GM12878 (cell line): Measurements from ENCODE around the gene DNAJC6. TPM values are rescaled to one million over a fixed set of nuclear protein-coding genes. Genes with fewer than 3 reads are reported as not detected.

ENCODE experiments used
- ATAC-seq: fragments of 200-7000 bp; cut with Tn5 transposase; 3 replicates; pipeline ENCODE4 v1.9.1; 2020; ENCODE audit warnings: mild to moderate bottlenecking, moderate library complexity
- BruUV-seq: library from RNA; stranded (reverse); fragments of 400-500 nt; replicated peaks from 2 replicates; lab custom pipeline; 2021; lab: Mats Ljungman, UMichigan
- CTCF ChIA-PET: fragments of 300-600 bp; sonication (Branson Sonifier 250); formaldehyde crosslinking; extraction: SDS; loops from one replicate; lab custom pipeline; 2021; ENCODE audit warnings: inconsistent platforms; lab: Yijun Ruan, JAX
- POLR2A ChIA-PET: fragments of 350-600 bp; formaldehyde crosslinking; extraction: SDS; loops from one replicate; lab custom pipeline; 2021; ENCODE audit warnings: inconsistent platforms; lab: Charles Lee
- RAD21 ChIA-PET: fragments of 300-600 bp; sonication (Branson Sonifier 250); formaldehyde crosslinking; loops from one replicate; lab custom pipeline; 2023; ENCODE audit warnings: antibody characterized with exemption; ENCODE audit not compliant: unreplicated experiment; lab: Charles Lee
- SMC1A ChIA-PET: fragments of 300-600 bp; sonication (Branson Sonifier 250); formaldehyde crosslinking; loops from one replicate; lab custom pipeline; 2023; ENCODE audit not compliant: unreplicated experiment, uncharacterized antibody; lab: Charles Lee
- DNase-seq: peaks from one replicate; pipeline ENCODE4 v3.0.0-alpha.2; 2011; ENCODE audit warnings: low read depth, low spot score
- FAIRE-seq: peaks from 3 replicates; lab custom pipeline; 2011; peaks lifted over from hg19 to GRCh38; lab: Jason Lieb, UNC
- H2AFZ ChIP-seq: 2 replicates; pipeline ENCODE4 v1.6.0; 2011; ENCODE audit warnings: low read depth, low read length, control low read depth; ENCODE audit not compliant: control insufficient read depth
- H3K27ac ChIP-seq: 2 replicates; pipeline ENCODE4 v1.5.1; 2011; ENCODE audit warnings: control low read depth; ENCODE audit not compliant: control insufficient read depth, insufficient read depth
- H3K27me3 ChIP-seq, 2 experiments: replicated peaks in 1 of 2; 2 replicates each; pipeline versions ENCODE4 v1.6.0 to v1.6.1; 2011; ENCODE audit warnings: low read length in 1 of 2; ENCODE audit not compliant: control insufficient read depth in 2 of 2, insufficient read depth in 2 of 2
- H3K36me3 ChIP-seq, 2 experiments: 2 replicates each; pipeline ENCODE4 v1.5.1; 2011; ENCODE audit warnings: low read length in 1 of 2; ENCODE audit not compliant: control insufficient read depth in 2 of 2, insufficient read depth in 2 of 2
- H3K4me1 ChIP-seq: 2 replicates; pipeline ENCODE4 v1.6.1; 2011; ENCODE audit warnings: mild to moderate bottlenecking, low read length, moderate library complexity, mixed read lengths; ENCODE audit not compliant: control insufficient read depth, insufficient read depth
- H3K4me2 ChIP-seq: 2 replicates; pipeline ENCODE4 v1.6.0; 2011; ENCODE audit warnings: control low read depth; ENCODE audit not compliant: control insufficient read depth, insufficient read depth
- H3K4me3 ChIP-seq: fragments of 200-600 bp; sonication (generic); 2 replicates; pipeline ENCODE4 v1.5.1; 2016
- H3K79me2 ChIP-seq: 2 replicates; pipeline ENCODE4 v1.6.0; 2011; ENCODE audit warnings: low read length; ENCODE audit not compliant: control insufficient read depth, insufficient read depth
- H3K9ac ChIP-seq: 2 replicates; pipeline ENCODE4 v1.8.0; 2011; ENCODE audit warnings: low read length, control low read depth, mixed read lengths; ENCODE audit not compliant: control insufficient read depth, insufficient read depth
- H3K9me3 ChIP-seq: replicated peaks from 3 replicates; pipeline ENCODE4 v1.5.1; 2011; ENCODE audit warnings: mild to moderate bottlenecking, low read length; ENCODE audit not compliant: control insufficient read depth, insufficient read depth
- H4K20me1 ChIP-seq: 2 replicates; pipeline ENCODE4 v1.6.0; 2011; ENCODE audit not compliant: control insufficient read depth, insufficient read depth
- CBFB ChIP-seq: IDR thresholded peaks from 2 replicates; pipeline ENCODE4 v1.6.1; 2016; ENCODE audit warnings: antibody characterized with exemption, low read depth
- ZBTB4 ChIP-seq: fragments of 450-650 bp; formaldehyde crosslinking; IDR thresholded peaks from 2 replicates; pipeline ENCODE4 v1.4.0; 2022; ENCODE audit warnings: mild to moderate bottlenecking, moderate library complexity
- ZNF592 ChIP-seq: fragments of 450-650 bp; IDR thresholded peaks from 2 replicates; pipeline ENCODE4 v1.6.1; 2017; ENCODE audit warnings: mild to moderate bottlenecking, moderate library complexity
- WGBS: methylation state at CpG from one replicate; pipeline ENCODE4 v1.1.6; 2016; ENCODE audit warnings: low lambda C conversion rate; ENCODE audit not compliant: insufficient replicate concordance, insufficient coverage; ENCODE audit errors: missing lambda C conversion rate; 5-methylcytosine and 5-hydroxymethylcytosine counted together
- in situ Hi-C: fragments of 300-500 bp; cut with MboI; formaldehyde crosslinking; loops from 9 replicates; pipeline ENCODE4 v1.14.3; 2018; ENCODE audit warnings: mixed read lengths
- intact Hi-C: fragments of 100-400 bp; cut with micrococcal nuclease; formaldehyde crosslinking; loops from one replicate; pipeline ENCODE4 v1.14.2; 2022; ENCODE audit not compliant: unreplicated experiment
- polyA plus RNA-seq, 11 experiments: library from polyadenylated mRNA; depleted of rRNA in 4 of 11; unstranded in 6 of 11; stranded (reverse) in 5 of 11; fragments of >200 nt; fragmentation: Nextera tagmentation in 4 of 11; fragmentation: Illumina TruSeq in 1 of 11; extraction: Ambion mirVana in 4 of 11; extraction: Trizol in 1 of 11; gene quantifications; 1 replicate in 1 of 11; 2 replicates in 10 of 11; pipeline versions ENCODE4 v1.2.1 to v1.2.3, GENCODE V29; 2011 to 2016; ENCODE audit warnings: inconsistent platforms in 2 of 11, missing spikeins in 2 of 11, low read depth in 1 of 11
- total RNA-seq, 4 experiments: library from RNA; depleted of rRNA in 3 of 4; stranded (reverse); fragments of >200 nt in 3 of 4; fragmentation: Illumina TruSeq in 1 of 4; extraction: Trizol in 1 of 4; gene quantifications; 2 replicates each; pipeline versions ENCODE4 v1.2.1 to v1.2.3, GENCODE V29; 2013 to 2021

Gene DNAJC6
- total and polyA plus RNA-seq, 10 of the 15 experiments (the other 5 are each of a cell fraction or from before 2014, with no cell fraction given) = 0.08 to 4.3 (median 2.7) TPM

DNA sequence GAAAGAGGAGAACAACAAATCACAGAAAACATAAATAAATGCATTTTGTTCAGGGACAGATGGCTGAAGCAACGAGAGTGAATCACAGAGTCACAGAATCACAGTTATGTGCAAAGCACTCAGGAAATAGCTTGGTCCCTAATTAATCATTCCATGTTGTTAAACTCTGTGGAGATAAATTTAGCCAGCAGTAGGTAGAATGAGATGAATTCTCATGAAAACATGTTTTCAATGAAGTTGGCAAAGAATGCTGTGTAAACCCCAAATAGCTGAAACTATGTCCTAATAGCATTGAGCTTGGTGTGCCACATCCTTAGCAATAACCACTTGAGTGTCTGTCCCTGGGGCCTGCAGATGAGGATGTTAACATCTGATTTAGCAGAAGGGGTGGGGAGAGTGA, 131.6 kb downstream of the DNAJC6 start:
- POLR2A ChIA-PET = no interaction called here
- FAIRE-seq = no peak
- no peak overlapping the region for H3K27ac ChIP-seq
- H3K9ac ChIP-seq = no peak overlapping the region
- in situ Hi-C loops = no loop called here
- SMC1A ChIA-PET = interaction anchor here (0.9 to 1.4 kb wide), 4 partner anchors 9 to 22 kb away, joined by 3 to 4 read pairs (median 3); no protein-coding TSS in a partner anchor
- no peaks in the 10 kb centered on the region for H3K36me3 ChIP-seq
- ATAC-seq = no peak
- no peak for DNase-seq
- H3K27me3 ChIP-seq = no peaks in the 10 kb centered on the region
- 0% methylated on average over 1 of the region's 1 CpG for WGBS
- H3K79me2 ChIP-seq = no peaks in the 10 kb centered on the region
- no peaks in the 10 kb centered on the region for H4K20me1 ChIP-seq
- CTCF ChIA-PET = interaction anchor here (0.8 to 2.0 kb wide), 2 partner anchors 10 to 18 kb away, joined by 3 to 8 read pairs; no protein-coding TSS in a partner anchor
- no peaks in the 10 kb centered on the region for H3K9me3 ChIP-seq
- BruUV-seq = no TSS peak
- H3K4me1 ChIP-seq = no peaks in the 10 kb centered on the region
- no peak overlapping the region for H2AFZ ChIP-seq
- no peak overlapping the region for H3K4me2 ChIP-seq
- TF ChIP-seq ZBTB4 (no peak), ZNF592 (no peak), CBFB (no peak)
- TF ChIP-seq, all 136 proteins: peak for 0
- RAD21 ChIA-PET = no interaction called here
- intact Hi-C loops = no loop called here
- H3K4me3 ChIP-seq = no peak overlapping the region
